Suppressor macrophage (primary cell): ENCODE results near the gene TRAPPC10.

ENCODE experiments used
- DNase-seq, 4 experiments: peaks; one replicate each; pipeline ENCODE4 v3.0.0-alpha.2; 2020 to 2022

The TRAPPC10 gene

DNA sequence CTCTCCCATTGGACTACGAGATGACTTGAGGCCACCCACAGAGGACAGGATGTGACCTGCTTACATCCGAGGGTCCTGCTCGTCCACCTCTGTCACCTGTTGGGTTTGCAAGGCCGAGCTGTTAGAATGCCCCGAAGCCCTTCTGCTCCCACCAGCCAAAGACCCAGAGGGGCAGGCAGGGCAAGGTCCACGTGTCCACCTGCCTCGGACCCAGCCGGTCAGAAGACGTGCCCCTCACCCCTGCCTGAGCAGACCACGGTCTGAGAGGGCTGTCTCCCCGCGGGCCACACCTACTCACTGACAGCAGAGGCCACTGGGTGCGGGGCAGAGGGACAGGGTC is 30.3 kb upstream of the TRAPPC10 start:
- no peak for DNase-seq

DNA sequence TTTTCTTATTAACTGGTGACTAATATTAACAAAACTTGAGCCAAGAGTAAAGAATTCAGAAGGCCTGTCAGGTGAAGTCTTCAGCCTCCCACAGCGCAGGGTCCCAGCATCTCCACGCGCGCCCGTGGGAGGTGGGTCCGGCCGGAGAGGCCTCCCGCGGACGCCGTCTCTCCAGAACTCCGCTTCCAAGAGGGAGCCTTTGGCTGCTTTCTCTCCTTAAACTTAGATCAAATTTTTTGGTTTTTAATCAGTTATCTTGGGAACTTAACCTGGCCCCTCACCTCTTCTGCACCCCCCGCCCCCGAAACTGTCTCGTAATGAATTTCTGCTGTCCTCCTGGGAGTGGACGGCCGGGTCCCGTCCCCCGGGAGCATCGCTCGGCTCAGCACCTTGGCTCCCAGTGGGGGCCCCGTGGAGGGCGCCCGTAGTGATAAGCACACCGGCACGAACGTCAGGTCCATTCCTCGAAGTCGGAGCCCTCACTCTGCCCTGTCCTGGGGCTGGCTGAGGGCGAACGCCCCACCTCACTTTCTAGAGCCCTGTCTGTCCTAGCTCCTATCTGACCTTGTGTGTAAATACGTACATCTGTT is 29.5 kb upstream of the TRAPPC10 start:
- no peak for DNase-seq

DNA sequence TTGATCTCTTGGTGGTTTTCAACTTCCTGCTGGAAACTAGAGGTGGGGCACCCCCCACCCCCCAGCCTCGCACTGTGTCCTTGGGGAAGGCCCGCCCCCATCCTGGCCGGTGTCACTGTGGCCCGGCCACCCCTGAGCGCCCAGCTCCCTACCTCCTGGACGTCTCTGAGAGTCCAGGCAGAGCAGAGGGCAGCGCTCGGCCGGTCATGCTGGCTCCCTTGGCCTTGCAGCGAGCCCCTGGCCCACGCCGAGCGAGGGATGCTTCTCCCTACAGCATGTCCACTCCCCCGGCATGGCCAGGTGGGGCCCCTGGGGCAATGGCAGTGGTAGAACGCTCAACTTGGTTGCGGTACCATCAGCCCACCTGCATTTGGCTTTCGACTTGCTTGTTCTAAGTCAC is 28.7 kb upstream of the TRAPPC10 start:
- no peak for DNase-seq

DNA sequence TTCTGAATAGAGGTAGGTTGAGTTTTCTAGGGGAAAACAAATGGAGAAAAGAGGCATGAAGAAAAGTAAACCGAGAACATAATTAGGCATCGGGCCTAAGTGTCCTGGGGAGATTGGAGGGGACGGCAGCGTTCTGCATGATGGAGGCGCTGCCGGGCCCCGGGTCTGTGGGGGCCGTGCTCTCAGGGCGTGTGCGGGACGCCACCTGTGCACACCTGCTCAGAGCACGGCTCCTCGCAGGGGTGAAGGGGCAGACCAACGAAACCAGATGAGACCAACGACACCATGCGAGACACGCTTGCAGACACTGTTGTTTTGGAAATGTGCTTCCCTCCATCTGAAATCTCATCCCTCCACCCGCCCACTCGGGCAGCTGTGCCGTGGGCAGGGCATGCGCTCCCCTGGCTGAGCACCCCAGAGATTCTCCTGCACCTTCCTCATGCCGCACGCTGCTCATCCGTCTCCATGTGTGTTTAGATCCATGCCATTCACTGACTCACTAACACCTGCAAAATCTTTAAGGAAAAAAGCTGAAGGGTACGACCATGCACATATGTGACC is 28.2 kb upstream of the TRAPPC10 start:
- DNase-seq = no peak

DNA sequence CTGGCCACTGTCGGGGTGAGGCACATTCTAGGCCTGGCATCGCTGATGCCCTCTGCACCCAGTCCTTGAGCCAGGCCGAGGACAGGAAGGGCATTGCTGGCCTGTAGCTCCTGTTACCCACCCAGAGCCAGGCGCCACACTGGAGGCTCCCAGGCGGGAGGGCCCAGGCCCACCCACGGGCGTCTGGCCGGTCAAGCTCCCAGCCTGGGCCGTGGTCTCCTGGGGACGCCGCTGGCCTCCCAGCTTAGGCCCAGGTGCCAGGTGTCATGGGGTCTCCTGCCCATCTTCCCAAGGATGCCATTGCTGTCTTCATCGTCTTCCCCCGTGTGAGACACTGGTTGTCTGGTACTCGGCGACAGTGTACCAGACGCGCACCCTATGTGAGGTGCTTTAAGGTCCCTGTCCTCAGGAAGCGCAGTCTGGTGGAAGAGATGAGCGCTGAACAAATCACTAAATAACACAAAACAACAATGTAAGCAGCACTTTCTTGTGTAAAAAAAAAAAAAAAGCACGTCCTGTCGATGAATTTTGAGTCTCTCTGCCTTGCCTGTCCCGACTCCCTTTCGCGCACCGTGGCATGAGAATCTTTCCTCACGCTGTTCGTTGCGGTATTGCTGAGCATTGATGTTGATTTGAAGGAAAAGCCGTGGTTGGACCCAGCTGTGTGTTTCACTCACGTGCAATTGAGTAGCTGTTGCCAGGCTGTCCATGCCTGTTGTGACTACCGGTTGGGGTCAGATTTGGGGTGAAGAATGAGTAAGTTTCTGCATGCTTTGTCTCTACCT is 27.0 kb upstream of the TRAPPC10 start:
- no peak for DNase-seq

DNA sequence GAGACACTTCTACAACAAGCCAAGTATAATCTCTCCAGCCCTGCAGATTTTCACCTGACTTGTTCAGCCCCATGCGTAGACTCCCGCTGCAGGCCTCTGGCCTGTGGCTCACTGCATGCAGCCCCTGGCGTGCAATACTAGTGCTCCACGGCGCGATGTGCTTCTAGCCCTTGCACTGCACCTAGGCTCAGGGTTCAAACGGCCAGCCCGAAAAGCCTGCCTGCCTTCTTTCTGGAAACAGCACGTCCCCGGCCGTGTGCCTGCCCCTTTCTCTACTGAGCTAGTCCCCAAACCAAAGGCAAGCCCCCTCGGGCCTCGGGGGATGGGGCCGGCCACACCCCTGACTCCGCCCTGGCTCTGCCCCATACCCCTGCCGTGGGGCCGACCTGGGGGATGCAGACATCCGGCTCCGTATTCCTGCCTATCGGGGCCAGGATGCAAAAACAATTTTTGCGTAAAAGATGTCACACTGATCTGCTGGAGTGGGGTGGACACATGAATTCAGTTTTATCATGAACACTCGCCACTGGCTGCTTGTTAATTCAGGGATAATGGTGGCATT is 26.3 kb upstream of the TRAPPC10 start:
- no peak for DNase-seq

DNA sequence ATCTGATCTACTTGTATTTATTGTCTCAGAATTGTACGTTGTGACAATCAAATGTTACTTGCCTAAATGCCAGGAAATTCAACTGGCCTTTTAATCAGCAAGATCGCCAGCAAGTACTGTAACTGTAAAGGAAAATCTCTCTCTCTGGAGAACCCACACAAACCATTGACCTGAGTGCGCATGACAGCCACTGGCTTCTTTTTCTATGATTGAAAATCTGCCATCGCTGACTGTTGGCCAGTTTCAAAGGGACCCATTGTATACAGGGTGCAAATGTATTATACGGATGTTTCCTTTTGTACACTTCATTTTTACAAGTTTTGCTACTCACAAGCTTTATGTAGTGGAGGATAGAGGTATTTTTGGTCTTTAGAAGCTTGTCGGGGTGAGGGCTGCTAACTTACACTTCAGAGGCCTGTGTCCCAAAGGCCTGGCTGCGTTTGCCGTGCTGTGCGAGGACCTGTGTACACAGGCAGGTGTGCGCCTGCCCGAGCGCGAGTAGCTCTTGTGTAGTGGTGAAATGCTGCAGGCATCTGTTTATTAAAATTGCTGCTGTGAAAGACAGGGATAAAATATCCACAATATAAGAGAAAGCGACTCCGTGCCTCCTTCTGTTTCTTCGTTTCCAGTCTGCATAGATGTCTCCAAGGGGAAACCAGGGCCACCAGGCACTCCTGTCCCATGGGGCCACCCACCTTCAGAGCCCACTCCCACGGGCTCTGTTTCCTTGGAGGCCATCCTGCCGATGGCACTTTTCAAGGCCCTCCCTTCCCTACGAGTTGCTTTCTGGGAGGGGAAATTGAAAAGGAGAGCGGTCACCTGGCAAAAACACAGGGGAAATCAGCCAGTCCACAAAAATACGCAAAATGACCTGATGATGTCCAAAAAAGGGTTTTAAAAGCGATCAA is 25.3 kb upstream of the TRAPPC10 start:
- no peak for DNase-seq

DNA sequence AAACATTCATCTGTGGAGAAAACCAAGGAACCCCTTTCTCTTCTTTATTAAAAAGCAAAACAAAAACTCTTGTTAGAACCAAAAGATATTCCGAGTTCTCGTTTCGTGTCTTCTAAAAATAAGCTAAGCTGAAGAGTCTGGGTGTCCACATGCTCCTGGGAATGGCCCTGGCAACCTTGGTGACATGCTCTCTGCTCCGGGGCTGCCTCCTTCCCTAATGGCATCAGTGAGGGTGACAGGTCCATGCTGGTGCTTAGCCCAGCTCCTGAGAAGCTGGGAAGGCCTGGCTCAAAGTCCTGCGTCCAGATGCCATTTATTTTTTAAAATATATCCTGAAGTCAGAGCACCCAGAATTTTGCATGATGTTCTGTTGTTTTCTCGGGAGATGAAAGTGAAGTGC is 24.6 kb upstream of the TRAPPC10 start:
- DNase-seq = no peak

DNA sequence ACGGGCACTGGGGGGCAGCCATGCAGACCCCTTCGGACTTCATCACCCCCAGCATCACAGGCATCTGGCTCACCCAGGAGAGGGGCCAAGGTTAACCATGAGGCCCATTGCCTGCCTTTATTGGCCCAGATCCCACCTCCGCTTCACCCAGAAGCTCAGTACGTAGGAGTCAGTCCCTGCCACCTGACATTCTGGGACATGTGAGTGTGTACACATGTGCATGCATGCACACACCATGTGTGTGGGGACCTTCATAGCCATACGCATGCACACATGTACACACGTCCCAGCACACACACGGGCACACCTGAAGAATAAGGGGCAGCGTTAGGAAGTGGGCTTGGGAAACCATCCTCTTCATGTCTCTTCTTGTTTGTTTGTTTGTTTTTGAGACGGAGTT is 24.1 kb upstream of the TRAPPC10 start:
- no peak for DNase-seq

DNA sequence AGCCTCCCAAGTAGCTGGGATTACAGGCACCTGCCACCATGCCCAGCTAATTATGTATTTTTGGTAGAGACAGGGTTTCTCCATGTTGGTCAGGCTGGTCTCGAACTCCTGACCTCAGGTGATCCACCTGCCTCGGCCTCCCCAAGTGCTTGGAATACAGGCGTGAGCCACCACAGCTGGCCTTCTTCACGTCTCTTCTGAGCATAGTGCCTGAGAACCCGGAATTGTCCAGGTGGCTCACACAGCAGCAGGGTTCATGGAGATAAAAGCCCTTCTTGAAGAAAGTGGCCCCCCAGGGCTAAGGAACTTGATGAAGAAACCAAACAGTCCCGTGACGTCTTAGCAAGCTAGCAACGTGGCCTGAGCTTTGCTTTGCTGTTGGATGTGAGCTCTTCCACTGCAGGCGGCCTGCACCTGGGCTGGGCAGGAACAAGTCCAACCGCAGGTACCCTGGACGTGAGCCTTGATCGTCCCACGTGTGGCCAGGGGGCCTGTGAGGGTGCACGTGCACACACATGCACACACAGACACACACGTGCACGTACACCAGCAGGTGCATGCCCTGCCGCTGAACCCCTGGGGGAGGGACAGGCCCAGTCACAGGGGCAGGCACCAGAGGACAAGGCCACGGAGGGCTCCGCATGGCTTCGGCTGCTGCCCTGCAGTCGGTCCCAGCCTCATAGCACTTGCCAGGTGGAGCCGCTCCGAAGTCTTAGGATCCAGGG is 23.4 kb upstream of the TRAPPC10 start:
- no peak for DNase-seq

DNA sequence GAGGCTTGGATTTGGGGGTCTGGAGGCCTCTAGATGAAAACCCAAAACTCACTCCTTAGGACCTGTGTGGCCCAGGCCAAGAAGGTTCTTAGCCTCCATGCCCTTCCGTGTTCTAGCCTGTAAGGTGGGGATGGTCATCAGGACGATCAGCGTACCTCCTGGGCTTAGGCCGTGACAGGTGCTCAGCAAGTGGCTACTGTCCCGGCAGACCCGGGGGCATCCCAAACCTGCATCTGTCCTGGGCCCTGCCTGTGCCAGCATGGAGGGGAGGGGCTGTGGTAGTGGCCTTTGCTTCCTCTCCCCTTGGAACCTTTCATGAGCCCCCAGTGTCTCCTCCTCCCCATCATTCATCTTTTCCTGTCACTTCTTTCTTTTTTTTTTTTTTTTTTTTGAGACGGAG is 22.7 kb upstream of the TRAPPC10 start:
- no peak for DNase-seq

DNA sequence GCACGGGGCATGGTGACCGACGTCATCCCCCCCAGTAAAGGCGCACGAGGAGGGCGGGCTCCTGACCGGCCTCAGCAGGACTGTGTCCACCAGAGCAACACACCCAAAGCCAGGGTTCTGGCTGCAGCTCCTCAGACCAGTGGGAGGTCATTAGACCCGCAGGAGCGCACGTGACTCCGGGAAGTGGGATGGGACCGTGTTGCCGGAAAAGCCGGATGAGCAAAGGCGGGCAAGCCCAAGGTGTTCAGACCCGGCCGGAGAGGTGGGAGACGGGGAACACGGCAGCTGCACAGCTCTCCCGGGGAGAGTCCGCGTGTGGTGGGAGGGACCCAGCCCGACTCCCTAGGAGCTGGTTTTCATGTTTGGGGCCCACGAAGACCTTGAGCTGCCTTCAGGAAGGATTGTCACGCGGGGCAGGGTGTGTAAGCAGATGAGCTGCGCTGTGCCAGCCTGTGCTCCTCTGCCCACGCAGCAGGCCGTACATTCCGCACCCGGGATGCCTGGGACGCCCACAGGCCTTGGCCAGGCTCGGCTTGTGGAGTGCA is 20.6 kb upstream of the TRAPPC10 start:
- DNase-seq = no peak

DNA sequence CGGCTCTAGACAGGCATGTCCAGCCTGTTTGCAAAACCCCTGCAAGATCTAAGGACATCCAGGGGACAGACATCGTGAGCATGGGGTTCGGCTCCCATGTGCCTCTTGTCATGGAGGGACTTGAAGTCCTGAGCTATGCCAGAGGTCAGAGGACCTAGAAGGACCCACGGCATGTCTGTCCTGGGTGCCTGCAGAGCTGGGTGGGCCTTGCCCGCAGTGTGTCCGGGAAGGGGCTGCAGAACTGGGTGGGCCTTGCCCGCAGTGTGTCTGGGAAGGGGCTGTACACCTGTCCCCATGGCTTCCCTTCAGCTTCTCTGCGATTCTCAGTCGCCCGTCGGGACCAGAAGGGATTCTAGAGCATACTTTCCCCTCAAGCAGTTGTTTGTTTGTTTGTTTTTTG is 20.0 kb upstream of the TRAPPC10 start:
- DNase-seq = no peak

DNA sequence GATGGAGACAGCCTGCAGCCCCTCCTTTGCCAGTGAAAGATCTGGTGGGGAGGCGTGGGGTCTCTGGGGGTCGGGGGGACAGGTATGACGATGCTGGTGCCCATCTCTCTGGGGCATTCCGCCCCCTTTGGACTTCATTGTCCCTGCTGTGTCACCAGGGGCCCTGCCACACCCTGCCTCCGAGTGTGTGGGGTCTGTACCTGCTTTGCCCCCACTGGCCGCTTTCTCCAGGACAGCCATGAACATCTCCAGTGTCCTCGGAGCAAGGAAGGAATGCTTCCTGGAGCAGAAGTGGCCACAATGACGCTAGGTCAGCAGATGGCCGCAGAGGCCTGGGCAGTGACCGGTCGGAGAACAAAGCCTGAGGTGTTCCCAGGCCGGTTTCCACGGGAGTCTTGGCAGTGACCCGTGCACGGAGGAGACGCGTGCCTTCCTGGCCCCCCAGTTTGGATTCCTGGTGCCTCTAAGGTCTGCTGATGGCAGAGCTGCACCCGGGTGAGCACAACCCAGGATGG is 18.6 kb upstream of the TRAPPC10 start:
- DNase-seq = no peak

DNA sequence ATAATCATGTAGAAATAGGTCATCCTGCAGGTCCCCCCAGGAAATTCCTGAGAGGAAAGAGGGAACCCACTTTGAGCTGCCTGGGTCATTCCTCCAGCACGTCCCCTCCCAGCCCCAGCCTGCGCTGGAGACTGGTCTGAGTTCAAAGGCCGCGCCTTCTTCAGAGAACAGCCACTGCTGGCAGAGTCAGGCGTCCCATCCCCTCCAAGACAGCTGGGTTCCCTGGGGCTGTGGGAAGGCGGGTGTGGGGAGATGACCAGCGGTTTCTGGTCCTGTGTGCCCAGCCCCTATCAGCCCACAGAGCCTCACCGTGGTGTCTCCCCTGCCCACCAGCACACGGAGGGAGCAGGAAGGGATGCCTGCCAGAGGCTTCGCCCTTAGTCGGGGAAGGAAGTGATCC is 18.0 kb upstream of the TRAPPC10 start:
- DNase-seq = no peak

DNA sequence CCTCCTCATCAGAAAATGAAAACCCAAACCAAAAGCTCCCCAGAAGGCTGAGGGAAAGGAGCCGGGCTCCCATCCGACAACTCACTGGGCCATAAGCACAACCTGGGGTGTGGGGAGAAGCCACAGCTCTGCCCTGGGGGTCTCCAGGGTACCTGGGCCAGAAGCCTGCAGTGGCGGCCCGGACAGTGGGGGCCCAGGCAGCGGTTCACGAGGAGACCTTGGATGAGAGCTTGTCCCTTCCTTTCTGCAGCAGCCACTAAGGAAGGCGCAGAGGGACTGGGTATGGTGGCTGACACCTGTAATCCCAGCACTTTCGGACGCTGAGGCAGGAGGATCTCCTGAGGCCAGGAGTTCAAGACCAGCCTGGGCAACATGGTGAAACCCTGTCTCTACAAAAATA is 17.5 kb upstream of the TRAPPC10 start:
- no peak for DNase-seq

DNA sequence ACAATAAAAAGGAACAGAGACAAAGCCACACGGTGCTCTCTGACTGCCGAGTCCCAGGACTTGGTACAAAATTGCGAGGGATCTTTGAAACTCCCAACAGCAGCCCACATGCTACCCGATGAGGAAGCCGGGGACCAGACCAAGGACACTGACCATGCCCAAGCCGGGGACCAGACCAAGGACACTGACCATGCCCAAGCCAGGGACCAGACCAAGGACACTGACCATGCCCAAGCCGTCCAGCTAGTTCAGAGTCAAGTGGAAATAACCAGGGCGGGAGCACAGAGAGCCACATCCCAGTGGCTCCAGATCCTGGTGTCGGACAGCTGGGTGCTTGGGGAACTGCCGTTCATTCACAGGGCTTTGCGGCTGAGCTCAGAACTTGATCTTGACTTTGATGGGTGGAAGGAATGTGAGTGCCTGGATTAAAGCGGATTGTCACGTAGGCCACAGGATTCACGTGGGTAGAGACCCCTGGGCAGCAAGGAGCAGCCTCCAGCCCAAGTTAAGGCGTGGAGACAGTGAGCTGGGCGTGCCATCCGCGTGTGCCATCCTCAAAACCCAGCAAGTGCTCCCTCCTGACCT is 16.5 kb upstream of the TRAPPC10 start:
- no peak for DNase-seq

DNA sequence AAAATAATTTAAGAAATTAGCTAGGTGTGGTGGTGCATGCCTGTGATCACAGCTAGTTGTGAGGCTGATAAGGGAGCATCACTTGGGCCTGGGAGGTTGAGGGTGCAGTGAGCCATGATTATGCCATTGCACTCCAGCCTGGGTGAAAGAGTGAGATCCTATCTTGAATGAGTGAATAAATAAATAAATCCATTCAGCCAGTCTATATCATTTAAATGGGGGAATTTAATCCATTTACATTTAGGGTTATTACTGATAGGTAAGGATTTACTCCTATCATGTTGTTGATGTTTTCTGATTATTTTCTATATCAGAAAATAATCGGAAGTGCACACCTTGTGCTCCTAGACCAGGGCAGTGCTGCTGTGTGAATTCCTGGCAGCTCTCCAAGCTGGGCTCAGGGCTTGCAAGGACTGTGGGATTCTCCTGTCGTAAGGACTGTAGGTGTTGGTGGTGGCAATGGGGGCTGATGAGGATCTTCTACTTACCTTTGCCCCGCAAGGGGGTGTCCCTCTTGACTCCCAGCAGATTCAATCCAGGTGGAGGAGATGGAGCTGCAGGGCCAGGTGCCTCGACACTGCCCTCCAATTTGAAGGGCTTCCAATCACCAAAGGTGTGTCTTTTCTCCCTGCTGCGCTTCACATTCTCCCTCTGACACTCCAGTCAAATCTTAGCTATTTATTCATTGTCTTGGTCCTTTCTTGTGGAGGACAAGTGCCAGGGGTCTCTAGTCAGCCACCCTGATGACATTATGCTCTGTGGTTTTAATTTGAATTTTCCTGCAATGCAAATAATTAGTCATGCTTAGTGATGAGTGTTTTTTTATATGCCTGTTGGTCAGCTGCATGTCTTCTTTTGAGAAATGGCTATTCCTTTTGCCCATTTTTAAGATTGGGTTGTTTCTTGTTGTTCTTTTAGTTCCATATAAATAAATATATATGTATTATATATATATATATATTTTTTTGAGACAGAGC is 14.1 kb upstream of the TRAPPC10 start:
- no peak for DNase-seq

DNA sequence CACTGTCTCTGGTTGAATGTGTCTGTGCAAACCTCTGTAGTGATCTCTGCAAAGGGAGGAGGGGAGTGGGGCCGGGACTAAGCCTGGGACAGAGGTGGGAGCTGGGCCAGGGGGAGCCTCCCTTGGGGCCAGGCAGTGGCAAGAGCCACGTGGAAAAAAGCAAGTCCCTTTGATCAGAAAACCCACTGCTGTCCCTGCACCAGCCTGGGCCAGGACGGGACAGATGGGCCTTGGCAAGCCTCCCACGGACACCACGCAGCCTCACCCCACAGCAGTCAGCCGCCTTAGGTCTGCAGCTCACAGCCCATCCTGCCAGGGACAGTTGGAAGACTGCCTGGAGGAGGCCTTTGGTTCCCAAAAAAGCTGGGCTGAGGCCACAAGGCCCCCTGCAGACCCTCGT is 11.7 kb upstream of the TRAPPC10 start:
- DNase-seq = no peak

DNA sequence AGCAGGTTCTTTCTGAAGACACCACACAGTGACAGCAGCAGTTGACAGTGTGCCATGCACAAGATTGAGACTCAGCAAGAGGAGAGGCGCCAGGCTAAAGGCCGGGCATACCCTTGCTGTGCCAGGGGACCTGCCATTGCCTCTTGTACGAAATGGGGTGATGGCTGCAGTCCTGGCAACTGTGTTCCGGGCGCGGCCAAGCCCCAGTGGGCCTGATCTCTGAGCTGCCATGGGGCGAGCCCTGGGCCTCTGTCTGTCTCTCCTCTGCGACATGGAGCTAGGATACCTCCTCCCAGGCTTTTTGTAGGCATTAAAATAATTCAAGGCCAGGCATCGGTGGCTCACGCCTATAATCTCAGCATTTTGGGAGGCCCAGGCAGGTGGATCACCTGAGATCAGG is 9.6 kb upstream of the TRAPPC10 start:
- DNase-seq = no peak
